ENCODE measurements around the gene MUC5AC. TPM values are rescaled to one million over a fixed set of nuclear protein-coding genes. Genes with fewer than 3 reads are reported as not detected.

The MUC5AC gene
- total and polyA plus RNA-seq, 2 donors (not counting 1 experiment from before 2014, with no cell fraction given), result not detected

GRCh38 chr11:1161410-1162137, 3.8 kb downstream of the MUC5AC start:
- Histone ChIP-seq H3K79me2 (ENCODE audit: control insufficient read depth, insufficient read depth, low read length) (no peaks in the 10 kb centered on the region), H3K36me3 (ENCODE audit: control insufficient read depth, insufficient read depth, low read length) (no peaks in the 10 kb centered on the region), H3K9ac (ENCODE audit: insufficient read depth, low read length) (no peak overlapping the region), H3K27ac (ENCODE audit: insufficient read depth, low read length) (no peak overlapping the region), H3K4me2 (ENCODE audit: extremely low read depth, insufficient read depth, low read length) (no peak overlapping the region), H3K27me3 (ENCODE audit: control insufficient read depth, insufficient read depth, low read length) (no peaks in the 10 kb centered on the region), H3K4me1 (ENCODE audit: control insufficient read depth, extremely low read depth, insufficient read depth, low read length) (no peaks in the 10 kb centered on the region), H4K20me1 (ENCODE audit: control insufficient read depth, extremely low read depth, insufficient read depth, low read length) (no peaks in the 10 kb centered on the region), H3K4me3 (replicated peaks in 1 of 4; ENCODE audit: control extremely low read depth in 1 of 4, insufficient read depth in 1 of 4, low read depth in 3 of 4, low read length in 4 of 4) (no peak overlapping the region), H3K9me3 (ENCODE audit: control insufficient read depth, insufficient read depth, low read depth, low read length) (no peaks in the 10 kb centered on the region), H2AFZ (ENCODE audit: low read length) (no peak overlapping the region)
- no peak for TF ChIP-seq EZH2 (IDR thresholded peaks at IDR 0.05; ENCODE audit: low read length, missing control alignments)
- TF ChIP-seq CTCF (conservative IDR thresholded peaks at IDR 0.05 in 1 of 2, IDR thresholded peaks at IDR 0.05 in 1 of 2; ENCODE audit: low read depth in 1 of 2, low read length in 2 of 2), result no peak
- DNase-seq (ENCODE audit: low read depth in 2 of 2), result no peak

- H4K20me1 ChIP-seq (ENCODE audit: control insufficient read depth, extremely low read depth, insufficient read depth, low read length), result no peaks in the 10 kb centered on the region
- no peaks in the 10 kb centered on the region for H3K9me3 ChIP-seq (ENCODE audit: control insufficient read depth, insufficient read depth, low read depth, low read length)
- DNase-seq (ENCODE audit: low read depth in 2 of 2), result no peak
- no peak overlapping the region for H2AFZ ChIP-seq (ENCODE audit: low read length)
- H3K4me2 ChIP-seq (ENCODE audit: extremely low read depth, insufficient read depth, low read length), result no peak overlapping the region
- H3K27me3 ChIP-seq (ENCODE audit: control insufficient read depth, insufficient read depth, low read length), result no peaks in the 10 kb centered on the region
- H3K27ac ChIP-seq (ENCODE audit: insufficient read depth, low read length), result no peak overlapping the region
- no peaks in the 10 kb centered on the region for H3K36me3 ChIP-seq (ENCODE audit: control insufficient read depth, insufficient read depth, low read length)
- H3K4me1 ChIP-seq (ENCODE audit: control insufficient read depth, extremely low read depth, insufficient read depth, low read length), result no peaks in the 10 kb centered on the region
- H3K79me2 ChIP-seq (ENCODE audit: control insufficient read depth, insufficient read depth, low read length), result no peaks in the 10 kb centered on the region
- H3K4me3 ChIP-seq (replicated peaks in 1 of 4; ENCODE audit: control extremely low read depth in 1 of 4, insufficient read depth in 1 of 4, low read depth in 3 of 4, low read length in 4 of 4), result no peak overlapping the region
- no peak for TF ChIP-seq EZH2 (IDR thresholded peaks at IDR 0.05; ENCODE audit: low read length, missing control alignments)
- no peak for TF ChIP-seq CTCF (conservative IDR thresholded peaks at IDR 0.05 in 1 of 2, IDR thresholded peaks at IDR 0.05 in 1 of 2; ENCODE audit: low read depth in 1 of 2, low read length in 2 of 2)
- no peak overlapping the region for H3K9ac ChIP-seq (ENCODE audit: insufficient read depth, low read length)
These were observed 4.4 kb downstream of the MUC5AC start for GRCh38 chr11:1162138-1162475.

GRCh38 chr11:1162491-1163311, 4.9 kb downstream of the MUC5AC start:
- no peak overlapping the region for H3K27ac ChIP-seq (ENCODE audit: insufficient read depth, low read length)
- H2AFZ ChIP-seq (ENCODE audit: low read length), result no peak overlapping the region
- TF ChIP-seq CTCF (conservative IDR thresholded peaks at IDR 0.05 in 1 of 2, IDR thresholded peaks at IDR 0.05 in 1 of 2; ENCODE audit: low read depth in 1 of 2, low read length in 2 of 2), result no peak
- TF ChIP-seq EZH2 (IDR thresholded peaks at IDR 0.05; ENCODE audit: low read length, missing control alignments), result no peak
- no peaks in the 10 kb centered on the region for H3K27me3 ChIP-seq (ENCODE audit: control insufficient read depth, insufficient read depth, low read length)
- DNase-seq (ENCODE audit: low read depth in 2 of 2), result no peak
- H3K36me3 ChIP-seq (ENCODE audit: control insufficient read depth, insufficient read depth, low read length), result no peaks in the 10 kb centered on the region
- H3K4me1 ChIP-seq (ENCODE audit: control insufficient read depth, extremely low read depth, insufficient read depth, low read length), result no peaks in the 10 kb centered on the region
- no peak overlapping the region for H3K4me3 ChIP-seq (replicated peaks in 1 of 4; ENCODE audit: control extremely low read depth in 1 of 4, insufficient read depth in 1 of 4, low read depth in 3 of 4, low read length in 4 of 4)
- no peak overlapping the region for H3K4me2 ChIP-seq (ENCODE audit: extremely low read depth, insufficient read depth, low read length)
- H4K20me1 ChIP-seq (ENCODE audit: control insufficient read depth, extremely low read depth, insufficient read depth, low read length), result no peaks in the 10 kb centered on the region
- H3K9ac ChIP-seq (ENCODE audit: insufficient read depth, low read length), result no peak overlapping the region
- H3K9me3 ChIP-seq (ENCODE audit: control insufficient read depth, insufficient read depth, low read depth, low read length), result no peaks in the 10 kb centered on the region
- H3K79me2 ChIP-seq (ENCODE audit: control insufficient read depth, insufficient read depth, low read length), result no peaks in the 10 kb centered on the region
